Natural killer cell treated with Interleukin-12 subunit alpha and Interleukin-12 subunit beta and Interleukin-15 and Interleukin-18, amount 100 ng/mL, for 72 hours (primary cell): ENCODE measurements around the gene XYLB. TPM values are rescaled to one million over a fixed set of nuclear protein-coding genes. Genes with fewer than 3 reads are reported as not detected.

ENCODE experiments used
- ATAC-seq, 2 donors: fragments of 150-1000 bp; cut with Tn5 transposase in 1 of 2; sonication (Bioruptor Pico), chemical (Tn5 transposase) in 1 of 2; 2 replicates each; pipeline ENCODE4 v1.10.0; 2021
- DNase-seq: peaks from one replicate; pipeline ENCODE4 v3.0.0; 2022; ENCODE audit warnings: low spot score
- H3K27ac Mint-ChIP-seq, 2 donors: 1 replicate in 1 of 2; 2 replicates in 1 of 2; pipeline ENCODE4 v1.8.0; 2022; ENCODE audit warnings: mixed read lengths in 2 of 2, mild to moderate bottlenecking in 1 of 2, moderate library complexity in 1 of 2
- H3K27me3 Mint-ChIP-seq, 2 donors: 1 replicate in 1 of 2; 2 replicates in 1 of 2; pipeline ENCODE4 v1.8.0; 2022; ENCODE audit warnings: mixed read lengths in 2 of 2
- H3K36me3 Mint-ChIP-seq: one replicate; pipeline ENCODE4 v1.8.0; 2022; ENCODE audit warnings: mixed read lengths
- H3K4me1 Mint-ChIP-seq, 2 donors: 1 replicate in 1 of 2; 2 replicates in 1 of 2; pipeline ENCODE4 v1.8.0; 2022; ENCODE audit warnings: low read depth in 2 of 2, mixed read lengths in 2 of 2, mild to moderate bottlenecking in 1 of 2
- H3K4me3 Mint-ChIP-seq: one replicate; pipeline ENCODE4 v1.8.0; 2022; ENCODE audit warnings: mixed read lengths
- H3K9me3 Mint-ChIP-seq: 2 replicates; pipeline ENCODE4 v1.8.0; 2022; ENCODE audit warnings: mixed read lengths
- total RNA-seq, 2 donors: library from RNA; stranded (reverse); gene quantifications; one replicate each; pipeline ENCODE4 v1.2.3, GENCODE V29; 2022

XYLB gene
- total RNA-seq, 2 donors from 2014 or later, result 3.8 to 11.4 TPM

- H3K27ac Mint-ChIP-seq, result no peak overlapping the region
Measured at GRCh38 chr3:38334142-38335055, 12.2 kb upstream of the XYLB start.

GRCh38 chr3:38335263-38335662 lies 11.3 kb upstream of the XYLB start:
- no peaks in the 10 kb centered on the region for H3K9me3 Mint-ChIP-seq
- no peaks in the 10 kb centered on the region for H3K36me3 Mint-ChIP-seq
- no peak for ATAC-seq
- no peak overlapping the region for H3K4me3 Mint-ChIP-seq
- peaks cover 5 to 13% of the 10 kb centered on the region in 2 donors for H3K27me3 Mint-ChIP-seq
- no peak for DNase-seq
- peaks cover 10 to 12% of the 10 kb centered on the region in 2 donors for H3K4me1 Mint-ChIP-seq
- no peak overlapping the region for H3K27ac Mint-ChIP-seq

More at GRCh38 chr3:38334142-38335055, 12.2 kb upstream of the XYLB start:
- DNase-seq (no peak), ATAC-seq (peak; percentile 58 to 59)
- H3K4me3 Mint-ChIP-seq, result no peak overlapping the region
- H3K9me3 Mint-ChIP-seq, result no peaks in the 10 kb centered on the region
- H3K27me3 Mint-ChIP-seq, result peaks cover 5 to 13% of the 10 kb centered on the region in 2 donors
- peaks cover 10 to 12% of the 10 kb centered on the region in 2 donors for H3K4me1 Mint-ChIP-seq
- H3K36me3 Mint-ChIP-seq, result no peaks in the 10 kb centered on the region

- Mint-ChIP-seq H3K9me3 (no peaks in the 10 kb centered on the region), H3K36me3 (no peaks in the 10 kb centered on the region), H3K4me3 (no peak overlapping the region), H3K4me1 (peaks cover 10 to 12% of the 10 kb centered on the region in 2 donors), H3K27me3 (peaks cover 5 to 13% of the 10 kb centered on the region in 2 donors), H3K27ac (no peak overlapping the region)
- DNase-seq (no peak), ATAC-seq (no peak)
Measured at GRCh38 chr3:38337703-38338102, 8.9 kb upstream of the XYLB start.

- H3K4me3 Mint-ChIP-seq, result no peak overlapping the region
- ATAC-seq (no peak), DNase-seq (no peak)
- no peak overlapping the region for H3K27ac Mint-ChIP-seq
- H3K9me3 Mint-ChIP-seq, result no peaks in the 10 kb centered on the region
- no peaks in the 10 kb centered on the region for H3K4me1 Mint-ChIP-seq
- H3K27me3 Mint-ChIP-seq, result peaks cover 0 to 8% of the 10 kb centered on the region in 2 donors
- H3K36me3 Mint-ChIP-seq, result no peaks in the 10 kb centered on the region
Measured at GRCh38 chr3:38343797-38344594, 2.6 kb upstream of the XYLB start.

GRCh38 chr3:38345879-38346586 lies 552 bp upstream of the XYLB start:
- H3K4me3 Mint-ChIP-seq, result peak overlapping the region; percentile 78
- no peaks in the 10 kb centered on the region for H3K36me3 Mint-ChIP-seq
- H3K4me1 Mint-ChIP-seq, result no peaks in the 10 kb centered on the region
- no peak for DNase-seq
- peak overlapping the region in 1 of 2 donors; percentile 35 for H3K27ac Mint-ChIP-seq
- no peak for ATAC-seq
- peaks cover 0 to 8% of the 10 kb centered on the region in 2 donors for H3K27me3 Mint-ChIP-seq
- H3K9me3 Mint-ChIP-seq, result no peaks in the 10 kb centered on the region

GRCh38 chr3:38347421-38348200 lies 1.0 kb downstream of the XYLB start:
- Mint-ChIP-seq H3K36me3 (no peaks in the 10 kb centered on the region), H3K27me3 (peaks cover 0 to 8% of the 10 kb centered on the region in 2 donors), H3K9me3 (no peaks in the 10 kb centered on the region), H3K27ac (no peak overlapping the region), H3K4me3 (peak overlapping the region; percentile 78), H3K4me1 (no peaks in the 10 kb centered on the region)
- ATAC-seq (no peak), DNase-seq (no peak)

GRCh38 chr3:38348903-38349302 lies 2.3 kb downstream of the XYLB start:
- ATAC-seq (no peak), DNase-seq (no peak)
- Mint-ChIP-seq H3K9me3 (no peaks in the 10 kb centered on the region), H3K36me3 (no peaks in the 10 kb centered on the region), H3K27ac (no peak overlapping the region), H3K4me3 (no peak overlapping the region), H3K4me1 (no peaks in the 10 kb centered on the region), H3K27me3 (peaks cover 0 to 5% of the 10 kb centered on the region in 2 donors)

- DNase-seq (no peak), ATAC-seq (no peak)
- Mint-ChIP-seq H3K4me3 (no peak overlapping the region), H3K36me3 (no peaks in the 10 kb centered on the region), H3K27me3 (no peaks in the 10 kb centered on the region), H3K9me3 (no peaks in the 10 kb centered on the region), H3K27ac (no peak overlapping the region), H3K4me1 (no peaks in the 10 kb centered on the region)
Measured at GRCh38 chr3:38349684-38350359, 3.2 kb downstream of the XYLB start.

- H3K4me1 Mint-ChIP-seq, result no peaks in the 10 kb centered on the region
- H3K27ac Mint-ChIP-seq, result no peak overlapping the region
- no peaks in the 10 kb centered on the region for H3K36me3 Mint-ChIP-seq
- no peaks in the 10 kb centered on the region for H3K27me3 Mint-ChIP-seq
- no peak for ATAC-seq
- DNase-seq, result no peak
- H3K4me3 Mint-ChIP-seq, result no peak overlapping the region
- no peaks in the 10 kb centered on the region for H3K9me3 Mint-ChIP-seq
Measured at GRCh38 chr3:38353151-38353550, 6.6 kb downstream of the XYLB start.

GRCh38 chr3:38354588-38355330 lies 8.2 kb downstream of the XYLB start:
- H3K27me3 Mint-ChIP-seq, result no peaks in the 10 kb centered on the region
- H3K9me3 Mint-ChIP-seq, result no peaks in the 10 kb centered on the region
- H3K27ac Mint-ChIP-seq, result no peak overlapping the region
- no peaks in the 10 kb centered on the region for H3K4me1 Mint-ChIP-seq
- H3K36me3 Mint-ChIP-seq, result no peaks in the 10 kb centered on the region
- H3K4me3 Mint-ChIP-seq, result no peak overlapping the region
- DNase-seq (no peak), ATAC-seq (no peak)

GRCh38 chr3:38359038-38359437 lies 12.5 kb downstream of the XYLB start:
- no peak for DNase-seq
- Mint-ChIP-seq H3K27ac (no peak overlapping the region), H3K9me3 (no peaks in the 10 kb centered on the region), H3K36me3 (no peaks in the 10 kb centered on the region), H3K4me1 (peaks cover 1% of the 10 kb centered on the region in 2 donors), H3K4me3 (no peak overlapping the region), H3K27me3 (no peaks in the 10 kb centered on the region)
- no peak for ATAC-seq

GRCh38 chr3:38360345-38360744 lies 13.8 kb downstream of the XYLB start:
- H3K9me3 Mint-ChIP-seq, result no peaks in the 10 kb centered on the region
- H3K27ac Mint-ChIP-seq, result no peak overlapping the region
- no peaks in the 10 kb centered on the region for H3K36me3 Mint-ChIP-seq
- H3K27me3 Mint-ChIP-seq, result no peaks in the 10 kb centered on the region
- peaks cover 9 to 10% of the 10 kb centered on the region in 2 donors for H3K4me1 Mint-ChIP-seq
- H3K4me3 Mint-ChIP-seq, result no peak overlapping the region
- ATAC-seq, result no peak
- DNase-seq, result no peak
